OCI-LY1 (cell line): ENCODE data around the gene EFR3B.
"Not testable (repeated sequence)": the region's sequence is repeated elsewhere in the genome, so short reads cannot be mapped to it uniquely, and the experiment has no call there.

Experiments
- H2AFZ ChIP-seq: fragments of 200-600 bp; sonication (generic), shearing (Covaris generic); 2 replicates; pipeline ENCODE4 v1.6.0; 2014; ENCODE audit warnings: antibody characterized with exemption, mild to moderate bottlenecking, low read length
- H3F3A ChIP-seq: fragments of 200-600 bp; sonication (generic), shearing (Covaris generic); 2 replicates; pipeline ENCODE4 v1.6.0; 2014; ENCODE audit warnings: mild to moderate bottlenecking, antibody characterized with exemption, low read length, moderate library complexity; ENCODE audit not compliant: insufficient read depth
- H3K27ac ChIP-seq: fragments of 200-600 bp; sonication (generic); 2 replicates; pipeline ENCODE4 v1.5.1; 2014; ENCODE audit warnings: low read length, mixed run types, mild to moderate bottlenecking, low read depth; ENCODE audit not compliant: poor library complexity, severe bottlenecking
- H3K27me3 ChIP-seq: fragments of 200-600 bp; sonication (generic); 2 replicates; pipeline ENCODE4 v1.6.0; 2014; ENCODE audit warnings: antibody characterized with exemption, mild to moderate bottlenecking, low read length, moderate library complexity; ENCODE audit not compliant: insufficient read depth
- H3K36me3 ChIP-seq: fragments of 200-600 bp; sonication (generic); 2 replicates; pipeline ENCODE4 v1.6.1; 2014; ENCODE audit warnings: mild to moderate bottlenecking, antibody characterized with exemption, low read length, moderate library complexity, mixed read lengths; ENCODE audit not compliant: insufficient read depth
- H3K4me1 ChIP-seq: fragments of 200-600 bp; sonication (generic); 2 replicates; pipeline ENCODE4 v1.5.1; 2014; ENCODE audit warnings: mild to moderate bottlenecking, low read length, moderate library complexity; ENCODE audit not compliant: insufficient read depth, severe bottlenecking
- H3K4me2 ChIP-seq: fragments of 200-600 bp; sonication (generic), shearing (Covaris generic); 2 replicates; pipeline ENCODE4 v1.6.1; 2014; ENCODE audit warnings: low read length
- H3K4me3 ChIP-seq: fragments of 200-600 bp; sonication (generic); 2 replicates; pipeline ENCODE4 v1.5.1; 2014; ENCODE audit warnings: low read length, low read depth, mild to moderate bottlenecking, mixed read lengths; ENCODE audit not compliant: poor library complexity, severe bottlenecking
- H3K79me2 ChIP-seq: fragments of 200-600 bp; shearing (Covaris generic); 2 replicates; pipeline ENCODE4 v1.6.1; 2016; ENCODE audit warnings: mixed run types, low read length, mixed read lengths; ENCODE audit not compliant: insufficient read depth
- H3K9ac ChIP-seq: fragments of 200-600 bp; sonication (generic), shearing (Covaris generic); 2 replicates; pipeline ENCODE4 v1.6.1; 2014; ENCODE audit warnings: mild to moderate bottlenecking, low read length, mixed read lengths
- H3K9me2 ChIP-seq: fragments of 200-600 bp; sonication (generic), shearing (Covaris generic); 2 replicates; pipeline ENCODE4 v1.6.1; 2014; ENCODE audit warnings: low read depth, mild to moderate bottlenecking, low read length, mixed read lengths
- H3K9me3 ChIP-seq: fragments of 200-600 bp; shearing (Covaris generic); 2 replicates; pipeline ENCODE4 v1.6.1; 2014; ENCODE audit warnings: low read length, mixed read lengths
- H4K20me1 ChIP-seq: fragments of 200-600 bp; sonication (generic), shearing (Covaris generic); 2 replicates; pipeline ENCODE4 v1.6.0; 2016; ENCODE audit warnings: mild to moderate bottlenecking, low read length; ENCODE audit not compliant: insufficient read depth
- EZH2 ChIP-seq: fragments of 200-600 bp; sonication (generic), shearing (Covaris generic); IDR thresholded peaks from 2 replicates; pipeline ENCODE4 v1.8.0; 2017; ENCODE audit warnings: borderline replicate concordance, mixed run types, mild to moderate bottlenecking, antibody characterized with exemption, low read length, moderate library complexity, mixed read lengths
- TF ChIP-seq, protein P1 (sequence below): fragments of 200-600 bp; sonication (generic), shearing (Covaris generic); IDR thresholded peaks from 2 replicates; pipeline ENCODE4 v1.5.1; 2017; ENCODE audit warnings: mild to moderate bottlenecking, antibody characterized with exemption, low read length, moderate library complexity, mixed read lengths

EFR3B gene

GRCh38 chr2:25123682-25124081 lies 81.8 kb downstream of the EFR3B start:
- H3K79me2 ChIP-seq: no peaks in the 10 kb centered on the region
- no peak overlapping the region for H3K4me2 ChIP-seq
- 0 out of 2 replicates have a peak, but pooled peaks cover 4% of the 10 kb centered on the region for H3K27me3 ChIP-seq
- H3K36me3 ChIP-seq: no peaks in the 10 kb centered on the region
- no peak overlapping the region for H3K4me3 ChIP-seq
- no peaks in the 10 kb centered on the region for H3K9me3 ChIP-seq
- H3K9me2 ChIP-seq: no peaks in the 10 kb centered on the region
- no peak overlapping the region for H3K9ac ChIP-seq
- no peak overlapping the region for H2AFZ ChIP-seq
- TF ChIP-seq, protein P1, sequence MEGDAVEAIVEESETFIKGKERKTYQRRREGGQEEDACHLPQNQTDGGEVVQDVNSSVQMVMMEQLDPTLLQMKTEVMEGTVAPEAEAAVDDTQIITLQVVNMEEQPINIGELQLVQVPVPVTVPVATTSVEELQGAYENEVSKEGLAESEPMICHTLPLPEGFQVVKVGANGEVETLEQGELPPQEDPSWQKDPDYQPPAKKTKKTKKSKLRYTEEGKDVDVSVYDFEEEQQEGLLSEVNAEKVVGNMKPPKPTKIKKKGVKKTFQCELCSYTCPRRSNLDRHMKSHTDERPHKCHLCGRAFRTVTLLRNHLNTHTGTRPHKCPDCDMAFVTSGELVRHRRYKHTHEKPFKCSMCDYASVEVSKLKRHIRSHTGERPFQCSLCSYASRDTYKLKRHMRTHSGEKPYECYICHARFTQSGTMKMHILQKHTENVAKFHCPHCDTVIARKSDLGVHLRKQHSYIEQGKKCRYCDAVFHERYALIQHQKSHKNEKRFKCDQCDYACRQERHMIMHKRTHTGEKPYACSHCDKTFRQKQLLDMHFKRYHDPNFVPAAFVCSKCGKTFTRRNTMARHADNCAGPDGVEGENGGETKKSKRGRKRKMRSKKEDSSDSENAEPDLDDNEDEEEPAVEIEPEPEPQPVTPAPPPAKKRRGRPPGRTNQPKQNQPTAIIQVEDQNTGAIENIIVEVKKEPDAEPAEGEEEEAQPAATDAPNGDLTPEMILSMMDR: no peak
- no peak for TF ChIP-seq EZH2
- no peaks in the 10 kb centered on the region for H4K20me1 ChIP-seq
- no peak overlapping the region for H3K27ac ChIP-seq
- H3F3A ChIP-seq: no peaks in the 10 kb centered on the region
- no peaks in the 10 kb centered on the region for H3K4me1 ChIP-seq

DNA sequence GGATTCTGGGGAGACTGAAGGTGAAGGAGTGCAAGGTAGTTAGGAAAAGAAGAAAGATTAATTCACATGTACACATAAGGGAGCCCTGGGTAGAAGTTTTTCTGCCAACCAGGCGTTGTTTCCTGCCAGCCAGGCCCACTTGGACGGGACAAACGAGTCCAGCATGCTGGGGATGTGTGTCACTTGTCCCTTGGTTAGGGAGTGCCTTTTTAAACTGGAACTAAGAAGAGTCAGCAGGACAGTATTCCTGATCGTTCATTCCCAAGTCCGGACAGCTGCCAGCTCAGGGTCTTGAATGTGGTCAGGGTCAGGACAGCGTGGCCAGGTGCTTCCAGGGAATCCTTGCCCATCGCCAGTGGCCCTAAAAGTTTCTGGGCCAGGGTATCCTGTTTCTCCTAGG lies 83.3 kb downstream of the EFR3B start:
- no peaks in the 10 kb centered on the region for H3K9me3 ChIP-seq
- no peaks in the 10 kb centered on the region for H3K9me2 ChIP-seq
- H3K79me2 ChIP-seq: no peaks in the 10 kb centered on the region
- H2AFZ ChIP-seq: no peak overlapping the region
- H3K9ac ChIP-seq: no peak overlapping the region
- H3K4me2 ChIP-seq: no peak overlapping the region
- peaks cover 3% of the 10 kb centered on the region for H3K4me1 ChIP-seq
- H3K4me3 ChIP-seq: no peak overlapping the region
- no peaks in the 10 kb centered on the region for H3F3A ChIP-seq
- no peaks in the 10 kb centered on the region for H3K36me3 ChIP-seq
- H4K20me1 ChIP-seq: no peaks in the 10 kb centered on the region
- H3K27ac ChIP-seq: no peak overlapping the region
- TF ChIP-seq EZH2: no peak
- TF ChIP-seq, protein P1: no peak
- H3K27me3 ChIP-seq: 0 out of 2 replicates have a peak, but pooled peaks cover 4% of the 10 kb centered on the region

DNA sequence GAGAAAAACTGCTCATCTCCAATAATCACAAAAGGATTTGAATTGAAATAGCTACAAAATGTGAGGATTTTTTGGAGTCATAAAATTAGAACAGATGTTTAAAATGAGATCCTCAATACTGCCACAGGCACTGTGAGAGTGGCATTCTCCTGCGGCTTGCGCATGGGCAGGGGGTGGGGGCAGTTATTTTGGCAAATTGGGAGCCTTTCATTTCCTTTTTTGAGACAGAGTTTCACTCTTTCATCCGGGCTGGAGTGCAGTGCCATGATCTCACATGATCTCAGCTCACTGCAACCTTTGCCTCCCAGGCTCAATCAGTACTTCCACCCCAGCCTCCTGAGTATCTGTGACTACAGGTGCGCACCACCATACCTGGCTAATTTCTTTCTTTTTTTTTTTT lies 84.1 kb downstream of the EFR3B start:
- Histone ChIP-seq H3K4me2 (no peak overlapping the region), H3F3A (no peaks in the 10 kb centered on the region), H3K36me3 (no peaks in the 10 kb centered on the region), H3K27ac (no peak overlapping the region), H3K4me3 (no peak overlapping the region), H3K9me3 (no peaks in the 10 kb centered on the region), H4K20me1 (no peaks in the 10 kb centered on the region), H3K9me2 (no peaks in the 10 kb centered on the region), H3K9ac (no peak overlapping the region), H3K79me2 (no peaks in the 10 kb centered on the region), H3K4me1 (peaks cover 3% of the 10 kb centered on the region), H3K27me3 (0 out of 2 replicates have a peak, but pooled peaks cover 4% of the 10 kb centered on the region), H2AFZ (no peak overlapping the region)
- TF ChIP-seq, protein P1: no peak
- no peak for TF ChIP-seq EZH2

GRCh38 chr2:25127071-25127470 lies 85.2 kb downstream of the EFR3B start:
- H3K4me1 ChIP-seq, H3K9me3 ChIP-seq, H3K9me2 ChIP-seq, H2AFZ ChIP-seq, H3K9ac ChIP-seq, H3K27me3 ChIP-seq, H3K4me2 ChIP-seq, H3K4me3 ChIP-seq, H3K79me2 ChIP-seq, H3F3A ChIP-seq, H3K36me3 ChIP-seq, H3K27ac ChIP-seq, H4K20me1 ChIP-seq: not testable (repeated sequence)
